GM12878 (cell line): Measurements from ENCODE around the gene TOE1. TPM values are rescaled to one million over a fixed set of nuclear protein-coding genes. Genes with fewer than 3 reads are reported as not detected.

ENCODE experiments used
- ATF7 ChIP-seq: fragments of 450-650 bp; IDR thresholded peaks from 2 replicates; pipeline ENCODE4 v1.6.1; 2016; ENCODE audit warnings: low read depth, mild to moderate bottlenecking
- CHD1 ChIP-seq: IDR thresholded peaks from 2 replicates; pipeline ENCODE4 v1.6.1; 2012; ENCODE audit warnings: low read depth, low read length, improper control_type of control experiment
- CREM ChIP-seq: IDR thresholded peaks from 2 replicates; pipeline ENCODE4 v1.6.1; 2014; ENCODE audit warnings: antibody characterized with exemption, low read depth
- CTCF ChIP-seq, 3 experiments: IDR thresholded peaks in 2 of 3; conservative IDR thresholded peaks in 1 of 3; 2 replicates each; pipeline ENCODE4 v1.5.1; 2011; ENCODE audit warnings: low read depth in 3 of 3, low read length in 3 of 3, mild to moderate bottlenecking in 3 of 3, control low read depth in 2 of 3, moderate library complexity in 2 of 3, inconsistent platforms in 1 of 3, mixed read lengths in 1 of 3; ENCODE audit not compliant: control insufficient read depth in 2 of 3, insufficient read depth in 1 of 3; ENCODE audit errors: extremely low read depth in 1 of 3
- ELK1 ChIP-seq: IDR thresholded peaks from 2 replicates; pipeline ENCODE4 v1.6.1; 2012; ENCODE audit warnings: low read depth, low read length, improper control_type of control experiment
- FOS ChIP-seq: IDR thresholded peaks from 3 replicates; pipeline ENCODE4 v1.6.1; 2011; ENCODE audit warnings: borderline replicate concordance; ENCODE audit not compliant: insufficient read length; ENCODE audit errors: extremely low read depth
- GATAD2B ChIP-seq: fragments of 450-650 bp; conservative IDR thresholded peaks from 2 replicates; pipeline ENCODE4 v1.6.1; 2017; ENCODE audit warnings: low read depth, mild to moderate bottlenecking, moderate library complexity
- HDAC6 ChIP-seq: fragments of 200-600 bp; sonication (generic); IDR thresholded peaks from one replicate; pipeline ENCODE4 v1.8.0; 2017; ENCODE audit warnings: antibody characterized with exemption; ENCODE audit not compliant: unreplicated experiment
- IKZF1 ChIP-seq: fragments of 450-650 bp; conservative IDR thresholded peaks from 2 replicates; pipeline ENCODE4 v1.6.1; 2017; ENCODE audit warnings: antibody characterized with exemption, mild to moderate bottlenecking
- MTA2 ChIP-seq: fragments of 450-650 bp; IDR thresholded peaks from 2 replicates; pipeline ENCODE4 v1.6.1; 2016; ENCODE audit warnings: low read depth, mild to moderate bottlenecking, moderate library complexity
- POLR2AphosphoS5 ChIP-seq: IDR thresholded peaks from 2 replicates; pipeline ENCODE4 v1.6.1; 2011; ENCODE audit warnings: mild to moderate bottlenecking, low read length, inconsistent platforms
- RFX5 ChIP-seq: IDR thresholded peaks from 2 replicates; pipeline ENCODE4 v1.6.1; 2011; ENCODE audit warnings: low read depth, low read length, improper control_type of control experiment
- SIX5 ChIP-seq: IDR thresholded peaks from 2 replicates; pipeline ENCODE4 v1.6.1; 2011; ENCODE audit warnings: mild to moderate bottlenecking, low read depth, low read length, moderate library complexity; ENCODE audit not compliant: severe bottlenecking
- SMAD1 ChIP-seq: fragments of 450-650 bp; IDR thresholded peaks from 2 replicates; pipeline ENCODE4 v1.6.1; 2018; ENCODE audit warnings: mild to moderate bottlenecking, low read depth; ENCODE audit not compliant: partially characterized antibody
- SREBF1 ChIP-seq: IDR thresholded peaks from 2 replicates; pipeline ENCODE4 v1.6.1; 2012; ENCODE audit warnings: mild to moderate bottlenecking, low read length
- TCF3 ChIP-seq: IDR thresholded peaks from 2 replicates; pipeline ENCODE4 v1.6.1; 2012; ENCODE audit warnings: low read depth, mild to moderate bottlenecking, low read length, borderline replicate concordance; ENCODE audit not compliant: insufficient read depth
- TCF7 ChIP-seq: IDR thresholded peaks from 2 replicates; pipeline ENCODE4 v1.6.1; 2014; ENCODE audit warnings: antibody characterized with exemption, borderline replicate concordance
- ZBTB4 ChIP-seq: fragments of 450-650 bp; formaldehyde crosslinking; IDR thresholded peaks from 2 replicates; pipeline ENCODE4 v1.4.0; 2022; ENCODE audit warnings: mild to moderate bottlenecking, moderate library complexity
- polyA plus RNA-seq, 11 experiments: library from polyadenylated mRNA; depleted of rRNA in 4 of 11; unstranded in 6 of 11; stranded (reverse) in 5 of 11; fragments of >200 nt; fragmentation: Nextera tagmentation in 4 of 11; fragmentation: Illumina TruSeq in 1 of 11; extraction: Ambion mirVana in 4 of 11; extraction: Trizol in 1 of 11; gene quantifications; 1 replicate in 1 of 11; 2 replicates in 10 of 11; pipeline versions ENCODE4 v1.2.1 to v1.2.3, GENCODE V29; 2011 to 2016; ENCODE audit warnings: inconsistent platforms in 2 of 11, missing spikeins in 2 of 11, low read depth in 1 of 11
- total RNA-seq, 4 experiments: library from RNA; depleted of rRNA in 3 of 4; stranded (reverse); fragments of >200 nt in 3 of 4; fragmentation: Illumina TruSeq in 1 of 4; extraction: Trizol in 1 of 4; gene quantifications; 2 replicates each; pipeline versions ENCODE4 v1.2.1 to v1.2.3, GENCODE V29; 2013 to 2021
- TF ChIP-seq, protein P1 (sequence below): fragments of 450-650 bp; IDR thresholded peaks from 2 replicates; pipeline ENCODE4 v1.6.1; 2016; ENCODE audit warnings: mild to moderate bottlenecking
- TF ChIP-seq, protein P2 (sequence below): fragments of 450-650 bp; conservative IDR thresholded peaks from 2 replicates; pipeline ENCODE4 v1.6.1; 2017; ENCODE audit warnings: mild to moderate bottlenecking, moderate library complexity

Gene TOE1
- total and polyA plus RNA-seq, 10 of the 15 experiments (the other 5 are each of a cell fraction or from before 2014, with no cell fraction given): 22.7 to 38.0 (median 33.3) TPM

- no peak for TF ChIP-seq ELK1
- TF ChIP-seq SMAD1: peak; percentile 72
- peak; percentile 74 for TF ChIP-seq GATAD2B
- TF ChIP-seq RFX5: no peak; the same call in 1 of the 2 replicates
- TF ChIP-seq, protein P1, sequence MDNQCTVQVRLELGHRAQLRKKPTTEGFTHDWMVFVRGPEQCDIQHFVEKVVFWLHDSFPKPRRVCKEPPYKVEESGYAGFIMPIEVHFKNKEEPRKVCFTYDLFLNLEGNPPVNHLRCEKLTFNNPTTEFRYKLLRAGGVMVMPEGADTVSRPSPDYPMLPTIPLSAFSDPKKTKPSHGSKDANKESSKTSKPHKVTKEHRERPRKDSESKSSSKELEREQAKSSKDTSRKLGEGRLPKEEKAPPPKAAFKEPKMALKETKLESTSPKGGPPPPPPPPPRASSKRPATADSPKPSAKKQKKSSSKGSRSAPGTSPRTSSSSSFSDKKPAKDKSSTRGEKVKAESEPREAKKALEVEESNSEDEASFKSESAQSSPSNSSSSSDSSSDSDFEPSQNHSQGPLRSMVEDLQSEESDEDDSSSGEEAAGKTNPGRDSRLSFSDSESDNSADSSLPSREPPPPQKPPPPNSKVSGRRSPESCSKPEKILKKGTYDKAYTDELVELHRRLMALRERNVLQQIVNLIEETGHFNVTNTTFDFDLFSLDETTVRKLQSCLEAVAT: peak; percentile 83; the same call in 1 of the 2 replicates
- TF ChIP-seq CREM: peak; percentile 77; the same call in 1 of the 2 replicates
- TF ChIP-seq HDAC6: no peak
- peak; percentile 97 for TF ChIP-seq IKZF1
- peak; percentile 20 for TF ChIP-seq ATF7
- TF ChIP-seq, protein P2, sequence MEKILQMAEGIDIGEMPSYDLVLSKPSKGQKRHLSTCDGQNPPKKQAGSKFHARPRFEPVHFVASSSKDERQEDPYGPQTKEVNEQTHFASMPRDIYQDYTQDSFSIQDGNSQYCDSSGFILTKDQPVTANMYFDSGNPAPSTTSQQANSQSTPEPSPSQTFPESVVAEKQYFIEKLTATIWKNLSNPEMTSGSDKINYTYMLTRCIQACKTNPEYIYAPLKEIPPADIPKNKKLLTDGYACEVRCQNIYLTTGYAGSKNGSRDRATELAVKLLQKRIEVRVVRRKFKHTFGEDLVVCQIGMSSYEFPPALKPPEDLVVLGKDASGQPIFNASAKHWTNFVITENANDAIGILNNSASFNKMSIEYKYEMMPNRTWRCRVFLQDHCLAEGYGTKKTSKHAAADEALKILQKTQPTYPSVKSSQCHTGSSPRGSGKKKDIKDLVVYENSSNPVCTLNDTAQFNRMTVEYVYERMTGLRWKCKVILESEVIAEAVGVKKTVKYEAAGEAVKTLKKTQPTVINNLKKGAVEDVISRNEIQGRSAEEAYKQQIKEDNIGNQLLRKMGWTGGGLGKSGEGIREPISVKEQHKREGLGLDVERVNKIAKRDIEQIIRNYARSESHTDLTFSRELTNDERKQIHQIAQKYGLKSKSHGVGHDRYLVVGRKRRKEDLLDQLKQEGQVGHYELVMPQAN: peak; percentile 80
- peak; percentile 80; the same call in 1 of the 2 replicates for TF ChIP-seq POLR2AphosphoS5
- TF ChIP-seq CTCF (IDR thresholded peaks at IDR 0.05 in 2 of 3, conservative IDR thresholded peaks at IDR 0.05 in 1 of 3; ENCODE audit: control insufficient read depth in 2 of 3, extremely low read depth in 1 of 3, insufficient read depth in 1 of 3, low read depth in 3 of 3, low read length in 3 of 3): no peak
- TF ChIP-seq TCF7: no peak
- TF ChIP-seq TCF3: peak; percentile 56; the same call in 1 of the 2 replicates
- no peak for TF ChIP-seq SREBF1
- peak; percentile 91 for TF ChIP-seq SIX5
- TF ChIP-seq ZBTB4 (CRISPR knock-in tag): no peak
- TF ChIP-seq CHD1: no peak
- no peak for TF ChIP-seq MTA2
- TF ChIP-seq FOS: no peak
Measured at GRCh38 chr1:45339789-45340558, at the start of gene TOE1, which contains the start of gene MUTYH (continued).
